Caco-2 (cell line): ENCODE data around the gene WNT9A. TPM values are rescaled to one million over a fixed set of nuclear protein-coding genes. Genes with fewer than 3 reads are reported as not detected.
A peak's percentile ranks its signal among the peaks of the same experiment; 100 is the strongest.

Experiments
- BruUV-seq: library from RNA; stranded (reverse); fragments of 400-500 nt; replicated peaks from 2 replicates; lab custom pipeline; 2021; lab: Mats Ljungman, UMichigan
- CTCF ChIA-PET: fragments of 300-600 bp; sonication (Branson Sonifier 250); formaldehyde crosslinking; loops from one replicate; lab custom pipeline; 2022; ENCODE audit warnings: antibody characterized with exemption; lab: Charles Lee
- POLR2A ChIA-PET: fragments of 300-600 bp; sonication (Branson Sonifier 250); formaldehyde crosslinking; loops from one replicate; lab custom pipeline; 2022; ENCODE audit warnings: antibody characterized with exemption; lab: Charles Lee
- DNase-seq, 2 experiments: peaks; one replicate each; pipeline versions ENCODE4 v3.0.0 to v3.0.0-alpha.2; 2020 to 2022
- H3K27me3 ChIP-seq: replicated peaks from 2 replicates; pipeline ENCODE4 v1.6.0; 2011; ENCODE audit warnings: low read length; ENCODE audit not compliant: control insufficient read depth, insufficient read depth
- H3K36me3 ChIP-seq: 2 replicates; pipeline ENCODE4 v1.5.1; 2011; ENCODE audit warnings: low read length; ENCODE audit not compliant: control insufficient read depth, insufficient read depth
- H3K4me1 ChIP-seq: fragments of 250-450 bp; sonication (Bioruptor Pico); 2 replicates; pipeline ENCODE4 v1.5.1; 2020; ENCODE audit warnings: mild to moderate bottlenecking
- H3K4me3 ChIP-seq: 2 replicates; pipeline ENCODE4 v1.5.1; 2011; ENCODE audit warnings: low read depth, mild to moderate bottlenecking, control low read depth, low read length
- H3K9me3 ChIP-seq: fragments of 250-450 bp; sonication (Bioruptor Pico); 2 replicates; pipeline ENCODE4 v1.5.1; 2020; ENCODE audit warnings: mild to moderate bottlenecking, moderate library complexity
- H3K27ac Mint-ChIP-seq: one replicate; pipeline ENCODE4 v1.8.0; 2022; ENCODE audit warnings: mixed read lengths; ENCODE audit not compliant: unreplicated experiment
- H3K27me3 Mint-ChIP-seq: one replicate; pipeline ENCODE4 v1.8.0; 2022; ENCODE audit warnings: mixed read lengths; ENCODE audit not compliant: insufficient read depth, unreplicated experiment
- H3K36me3 Mint-ChIP-seq: one replicate; pipeline ENCODE4 v1.8.0; 2022; ENCODE audit warnings: mild to moderate bottlenecking, mixed read lengths; ENCODE audit not compliant: insufficient read depth, unreplicated experiment
- H3K4me1 Mint-ChIP-seq: one replicate; pipeline ENCODE4 v1.8.0; 2022; ENCODE audit warnings: low read depth, mixed read lengths; ENCODE audit not compliant: unreplicated experiment
- H3K4me3 Mint-ChIP-seq: one replicate; pipeline ENCODE4 v1.8.0; 2022; ENCODE audit warnings: mild to moderate bottlenecking, moderate library complexity, mixed read lengths; ENCODE audit not compliant: unreplicated experiment
- H3K9me3 Mint-ChIP-seq: one replicate; pipeline ENCODE4 v1.8.0; 2022; ENCODE audit warnings: mixed read lengths; ENCODE audit not compliant: unreplicated experiment
- intact Hi-C: fragments of 100-400 bp; cut with micrococcal nuclease; formaldehyde crosslinking; loops from one replicate; pipeline ENCODE4 v1.10.0; 2022; ENCODE audit not compliant: unreplicated experiment
- total RNA-seq: library from RNA; stranded (reverse); gene quantifications from 2 replicates; pipeline ENCODE4 v1.2.3, GENCODE V29; 2022
- TF ChIP-seq, protein P1 (sequence below), 2 experiments: fragments of 200-600 bp in 1 of 2; IDR thresholded peaks; 1 replicate in 1 of 2; 2 replicates in 1 of 2; pipeline versions ENCODE4 v1.5.1 to v1.8.0; 2011 to 2022; ENCODE audit warnings: antibody characterized with exemption in 1 of 2, control low read depth in 1 of 2, inconsistent platforms in 1 of 2, low read depth in 1 of 2, low read length in 1 of 2, mild to moderate bottlenecking in 1 of 2, moderate library complexity in 1 of 2; ENCODE audit not compliant: insufficient read depth in 1 of 2, severe bottlenecking in 1 of 2, unreplicated experiment in 1 of 2

Gene WNT9A
- total RNA-seq, 1 experiment from 2014 or later, result 0.68 TPM

- Histone ChIP-seq H3K4me3 (no peak overlapping the region), H3K36me3 (no peaks in the 10 kb centered on the region), H3K4me1 (no peaks in the 10 kb centered on the region), H3K9me3 (no peaks in the 10 kb centered on the region), H3K27me3 (no peaks in the 10 kb centered on the region)
- ChIA-PET POLR2A (no interaction called here), CTCF (no interaction called here)
- H3K4me1 Mint-ChIP-seq, result no peaks in the 10 kb centered on the region
- no peak overlapping the region for H3K27ac Mint-ChIP-seq
- H3K36me3 Mint-ChIP-seq, result peaks cover 5% of the 10 kb centered on the region
- TF ChIP-seq, protein P1, sequence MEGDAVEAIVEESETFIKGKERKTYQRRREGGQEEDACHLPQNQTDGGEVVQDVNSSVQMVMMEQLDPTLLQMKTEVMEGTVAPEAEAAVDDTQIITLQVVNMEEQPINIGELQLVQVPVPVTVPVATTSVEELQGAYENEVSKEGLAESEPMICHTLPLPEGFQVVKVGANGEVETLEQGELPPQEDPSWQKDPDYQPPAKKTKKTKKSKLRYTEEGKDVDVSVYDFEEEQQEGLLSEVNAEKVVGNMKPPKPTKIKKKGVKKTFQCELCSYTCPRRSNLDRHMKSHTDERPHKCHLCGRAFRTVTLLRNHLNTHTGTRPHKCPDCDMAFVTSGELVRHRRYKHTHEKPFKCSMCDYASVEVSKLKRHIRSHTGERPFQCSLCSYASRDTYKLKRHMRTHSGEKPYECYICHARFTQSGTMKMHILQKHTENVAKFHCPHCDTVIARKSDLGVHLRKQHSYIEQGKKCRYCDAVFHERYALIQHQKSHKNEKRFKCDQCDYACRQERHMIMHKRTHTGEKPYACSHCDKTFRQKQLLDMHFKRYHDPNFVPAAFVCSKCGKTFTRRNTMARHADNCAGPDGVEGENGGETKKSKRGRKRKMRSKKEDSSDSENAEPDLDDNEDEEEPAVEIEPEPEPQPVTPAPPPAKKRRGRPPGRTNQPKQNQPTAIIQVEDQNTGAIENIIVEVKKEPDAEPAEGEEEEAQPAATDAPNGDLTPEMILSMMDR (IDR thresholded peaks at IDR 0.05; ENCODE audit: insufficient read depth in 1 of 2, low read depth in 1 of 2, low read length in 1 of 2, severe bottlenecking in 1 of 2, unreplicated experiment in 1 of 2), result no peak
- H3K27me3 Mint-ChIP-seq, result no peaks in the 10 kb centered on the region
- DNase-seq, result no peak
- no peak overlapping the region for H3K4me3 Mint-ChIP-seq
- no TSS peak for BruUV-seq
- intact Hi-C loops, result no loop called here
- H3K9me3 Mint-ChIP-seq, result no peaks in the 10 kb centered on the region
Measured at GRCh38 chr1:227940791-227941241, 6.9 kb downstream of the WNT9A start.

GRCh38 chr1:227939791-227940771, 7.7 kb downstream of the WNT9A start:
- no peaks in the 10 kb centered on the region for H3K27me3 ChIP-seq
- intact Hi-C loops, result no loop called here
- Mint-ChIP-seq H3K4me3 (no peak overlapping the region), H3K4me1 (no peaks in the 10 kb centered on the region), H3K36me3 (peaks cover 5% of the 10 kb centered on the region), H3K9me3 (no peaks in the 10 kb centered on the region), H3K27ac (no peak overlapping the region), H3K27me3 (no peaks in the 10 kb centered on the region)
- no peaks in the 10 kb centered on the region for H3K9me3 ChIP-seq
- BruUV-seq, result no TSS peak
- ChIA-PET POLR2A (no interaction called here), CTCF (no interaction called here)
- TF ChIP-seq, protein P1 (IDR thresholded peaks at IDR 0.05; ENCODE audit: insufficient read depth in 1 of 2, low read depth in 1 of 2, low read length in 1 of 2, severe bottlenecking in 1 of 2, unreplicated experiment in 1 of 2), result no peak
- H3K4me3 ChIP-seq, result no peak overlapping the region
- H3K36me3 ChIP-seq, result no peaks in the 10 kb centered on the region
- H3K4me1 ChIP-seq, result no peaks in the 10 kb centered on the region
- no peak for DNase-seq

GRCh38 chr1:227938911-227939790, 8.6 kb downstream of the WNT9A start:
- Histone ChIP-seq H3K4me1 (no peaks in the 10 kb centered on the region), H3K9me3 (no peaks in the 10 kb centered on the region), H3K27me3 (no peaks in the 10 kb centered on the region), H3K4me3 (no peak overlapping the region), H3K36me3 (no peaks in the 10 kb centered on the region)
- Mint-ChIP-seq H3K4me1 (peaks cover 6% of the 10 kb centered on the region), H3K36me3 (peaks cover 5% of the 10 kb centered on the region), H3K27me3 (no peaks in the 10 kb centered on the region), H3K9me3 (no peaks in the 10 kb centered on the region), H3K27ac (no peak overlapping the region), H3K4me3 (no peak overlapping the region)
- no TSS peak for BruUV-seq
- ChIA-PET CTCF (no interaction called here), POLR2A (no interaction called here)
- TF ChIP-seq, protein P1 (IDR thresholded peaks at IDR 0.05; ENCODE audit: insufficient read depth in 1 of 2, low read depth in 1 of 2, low read length in 1 of 2, severe bottlenecking in 1 of 2, unreplicated experiment in 1 of 2), result no peak
- intact Hi-C loops, result no loop called here
- peak in 1 of 2 experiments; percentile 32 for DNase-seq
